GM23338 (cell line): ENCODE results near the gene ID3. TPM values are rescaled to one million over a fixed set of nuclear protein-coding genes. Genes with fewer than 3 reads are reported as not detected.

Experiments used
- ATAC-seq: fragments of 200-7000 bp; cut with Tn5 transposase; 3 replicates; pipeline ENCODE4 v1.9.1; 2020
- DNase-seq: peaks from one replicate; pipeline ENCODE4 v3.0.0-alpha.2; 2015; ENCODE audit warnings: low spot score
- H2AFZ ChIP-seq: fragments of 200-600 bp; sonication (generic); 2 replicates; pipeline ENCODE4 v1.8.0; 2016; ENCODE audit warnings: antibody characterized with exemption, mild to moderate bottlenecking, moderate library complexity
- H3F3A ChIP-seq: fragments of 200-600 bp; sonication (generic); replicated peaks from 2 replicates; pipeline ENCODE4 v1.8.0; 2017; ENCODE audit warnings: antibody characterized with exemption, mixed run types, low read depth
- H3K27ac ChIP-seq: fragments of 200-600 bp; sonication (generic); 2 replicates; pipeline ENCODE4 v1.6.1; 2016; ENCODE audit warnings: low read depth
- H3K27me3 ChIP-seq: fragments of 200-600 bp; sonication (generic); 2 replicates; pipeline ENCODE4 v1.8.0; 2016; ENCODE audit warnings: mild to moderate bottlenecking, mixed run types, moderate library complexity; ENCODE audit not compliant: insufficient read depth
- H3K36me3 ChIP-seq: fragments of 200-600 bp; sonication (generic); 2 replicates; pipeline ENCODE4 v1.8.0; 2016; ENCODE audit warnings: mild to moderate bottlenecking; ENCODE audit not compliant: insufficient read depth
- H3K4me1 ChIP-seq: fragments of 200-600 bp; sonication (generic); 2 replicates; pipeline ENCODE4 v1.8.0; 2016; ENCODE audit warnings: mild to moderate bottlenecking, moderate library complexity; ENCODE audit not compliant: insufficient read depth
- H3K4me2 ChIP-seq: fragments of 200-600 bp; sonication (generic); 2 replicates; pipeline ENCODE4 v1.7.1; 2017; ENCODE audit warnings: mixed run types
- H3K4me3 ChIP-seq: fragments of 200-600 bp; sonication (generic); 2 replicates; pipeline ENCODE4 v1.6.1; 2016; ENCODE audit warnings: mixed run types
- H3K79me2 ChIP-seq: fragments of 200-600 bp; sonication (generic); replicated peaks from 2 replicates; pipeline ENCODE4 v1.8.0; 2017; ENCODE audit warnings: mild to moderate bottlenecking; ENCODE audit not compliant: insufficient read depth
- H3K9me2 ChIP-seq: fragments of 200-600 bp; sonication (generic); 2 replicates; pipeline ENCODE4 v1.8.0; 2017; ENCODE audit not compliant: insufficient read depth
- H4K20me1 ChIP-seq: fragments of 200-600 bp; sonication (generic); replicated peaks from 2 replicates; pipeline ENCODE4 v1.8.0; 2017; ENCODE audit warnings: mild to moderate bottlenecking; ENCODE audit not compliant: insufficient read depth
- H3K27ac Mint-ChIP-seq: 2 replicates; pipeline ENCODE4 v1.8.0; 2020; ENCODE audit warnings: inconsistent platforms, mild to moderate bottlenecking, moderate library complexity, mixed read lengths
- H3K27me3 Mint-ChIP-seq: 3 replicates; pipeline ENCODE4 v1.8.0; 2022; ENCODE audit warnings: low read depth, mild to moderate bottlenecking, moderate library complexity, mixed read lengths, inconsistent platforms; ENCODE audit not compliant: insufficient read depth, poor library complexity
- H3K36me3 Mint-ChIP-seq: 3 replicates; pipeline ENCODE4 v1.8.0; 2021; ENCODE audit warnings: low read depth, mild to moderate bottlenecking, inconsistent platforms, moderate library complexity, mixed read lengths
- H3K4me1 Mint-ChIP-seq: 3 replicates; pipeline ENCODE4 v1.8.0; 2020; ENCODE audit warnings: mild to moderate bottlenecking, inconsistent platforms, mixed read lengths
- H3K4me3 Mint-ChIP-seq: 3 replicates; pipeline ENCODE4 v1.8.0; 2021; ENCODE audit warnings: moderate library complexity, mild to moderate bottlenecking, inconsistent platforms, mixed read lengths
- H3K9me3 Mint-ChIP-seq: 3 replicates; pipeline ENCODE4 v1.8.0; 2020; ENCODE audit warnings: moderate library complexity, mild to moderate bottlenecking, inconsistent platforms, mixed read lengths
- CREB1 ChIP-seq: fragments of 250-450 bp; sonication (Bioruptor Pico); IDR thresholded peaks from 2 replicates; pipeline ENCODE4 v1.5.0; 2020; ENCODE audit warnings: low read depth, mild to moderate bottlenecking, moderate library complexity
- ETS1 ChIP-seq: IDR thresholded peaks from 2 replicates; pipeline ENCODE4 v1.6.1; 2016; ENCODE audit warnings: antibody characterized with exemption
- EZH2 ChIP-seq: fragments of 200-600 bp; sonication (generic); IDR thresholded peaks from one replicate; pipeline ENCODE4 v1.8.0; 2017; ENCODE audit warnings: antibody characterized with exemption, mild to moderate bottlenecking, low read depth; ENCODE audit not compliant: unreplicated experiment
- EZH2phosphoT487 ChIP-seq: fragments of 200-600 bp; sonication (generic); IDR thresholded peaks from one replicate; pipeline ENCODE4 v1.8.1; 2018; ENCODE audit warnings: antibody characterized with exemption; ENCODE audit not compliant: unreplicated experiment
- NANOG ChIP-seq: IDR thresholded peaks from 2 replicates; pipeline ENCODE4 v1.6.1; 2016; ENCODE audit warnings: antibody characterized with exemption, borderline replicate concordance
- POLR2AphosphoS5 ChIP-seq: IDR thresholded peaks from 2 replicates; pipeline ENCODE4 v1.6.1; 2016; ENCODE audit warnings: antibody characterized with exemption, low read depth
- STAT1 ChIP-seq: IDR thresholded peaks from one replicate; pipeline ENCODE4 v1.6.1; 2016; ENCODE audit warnings: antibody characterized with exemption; ENCODE audit not compliant: unreplicated experiment
- ZNF114 ChIP-seq: fragments of 250-450 bp; sonication (Bioruptor Pico); IDR thresholded peaks from 2 replicates; pipeline ENCODE4 v1.5.0; 2020; ENCODE audit warnings: mild to moderate bottlenecking, moderate library complexity
- ZNF331 ChIP-seq: fragments of 250-450 bp; sonication (Bioruptor Pico); IDR thresholded peaks from 2 replicates; pipeline ENCODE4 v1.5.0; 2020; ENCODE audit warnings: low read depth, mild to moderate bottlenecking, moderate library complexity
- ZNF462 ChIP-seq: fragments of 250-450 bp; sonication (Bioruptor Pico); IDR thresholded peaks from 2 replicates; pipeline ENCODE4 v1.5.0; 2020; ENCODE audit warnings: mild to moderate bottlenecking, moderate library complexity
- polyA plus RNA-seq: library from polyadenylated mRNA; unstranded; fragments of >200 nt; fragmentation: Nextera tagmentation; extraction: Ambion mirVana; gene quantifications from 2 replicates; pipeline ENCODE4 v1.2.1, GENCODE V29; 2016
- total RNA-seq: library from RNA; depleted of rRNA; stranded (reverse); fragments of >200 nt; shearing (Covaris generic); gene quantifications from 2 replicates; pipeline ENCODE4 v1.2.3, GENCODE V29; 2014
- TF ChIP-seq, protein P1 (sequence below), 2 experiments: fragments of 200-600 bp in 1 of 2; sonication (generic) in 1 of 2; conservative IDR thresholded peaks; 2 replicates each; pipeline versions ENCODE4 v1.5.1 to v1.6.1; 2016 to 2017; ENCODE audit warnings: antibody characterized with exemption in 2 of 2, low read depth in 2 of 2, mild to moderate bottlenecking in 2 of 2, moderate library complexity in 1 of 2

ID3 gene
- total and polyA plus RNA-seq, 2 experiments from 2014 or later = 164 to 345 TPM

- Mint-ChIP-seq H3K27ac (no peak overlapping the region), H3K9me3 (no peaks in the 10 kb centered on the region; the same call in 2 of the 3 replicates), H3K4me1 (peaks cover 59% of the 10 kb centered on the region), H3K27me3 (peaks cover 21% of the 10 kb centered on the region), H3K4me3 (no peak overlapping the region; the same call in 2 of the 3 replicates), H3K36me3 (no peaks in the 10 kb centered on the region; the same call in 2 of the 3 replicates)
- peaks cover 30% of the 10 kb centered on the region for H3K27me3 ChIP-seq
- no peak overlapping the region for H3K4me3 ChIP-seq
- ATAC-seq (no peak), DNase-seq (no peak)
- no peak overlapping the region for H3K4me2 ChIP-seq
- H3K36me3 ChIP-seq = no peaks in the 10 kb centered on the region
- no peaks in the 10 kb centered on the region for H3K79me2 ChIP-seq
- H3K4me1 ChIP-seq = peaks cover 38% of the 10 kb centered on the region
- peak overlapping the region; percentile 39; the same call in 1 of the 2 replicates for H3K27ac ChIP-seq
- no peaks in the 10 kb centered on the region for H3K9me2 ChIP-seq
- H3F3A ChIP-seq = peaks cover 7% of the 10 kb centered on the region; the same call in 1 of the 2 replicates
- H4K20me1 ChIP-seq = no peaks in the 10 kb centered on the region
- H2AFZ ChIP-seq = no peak overlapping the region
- TF ChIP-seq ZNF114 (CRISPR knock-in tag) (no peak), ZNF331 (CRISPR knock-in tag) (no peak), STAT1 (no peak), ETS1 (no peak)
- TF ChIP-seq, protein P1, sequence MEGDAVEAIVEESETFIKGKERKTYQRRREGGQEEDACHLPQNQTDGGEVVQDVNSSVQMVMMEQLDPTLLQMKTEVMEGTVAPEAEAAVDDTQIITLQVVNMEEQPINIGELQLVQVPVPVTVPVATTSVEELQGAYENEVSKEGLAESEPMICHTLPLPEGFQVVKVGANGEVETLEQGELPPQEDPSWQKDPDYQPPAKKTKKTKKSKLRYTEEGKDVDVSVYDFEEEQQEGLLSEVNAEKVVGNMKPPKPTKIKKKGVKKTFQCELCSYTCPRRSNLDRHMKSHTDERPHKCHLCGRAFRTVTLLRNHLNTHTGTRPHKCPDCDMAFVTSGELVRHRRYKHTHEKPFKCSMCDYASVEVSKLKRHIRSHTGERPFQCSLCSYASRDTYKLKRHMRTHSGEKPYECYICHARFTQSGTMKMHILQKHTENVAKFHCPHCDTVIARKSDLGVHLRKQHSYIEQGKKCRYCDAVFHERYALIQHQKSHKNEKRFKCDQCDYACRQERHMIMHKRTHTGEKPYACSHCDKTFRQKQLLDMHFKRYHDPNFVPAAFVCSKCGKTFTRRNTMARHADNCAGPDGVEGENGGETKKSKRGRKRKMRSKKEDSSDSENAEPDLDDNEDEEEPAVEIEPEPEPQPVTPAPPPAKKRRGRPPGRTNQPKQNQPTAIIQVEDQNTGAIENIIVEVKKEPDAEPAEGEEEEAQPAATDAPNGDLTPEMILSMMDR (conservative IDR thresholded peaks at IDR 0.05; ENCODE audit: low read depth in 2 of 2) = no peak
Measured at GRCh38 chr1:23565776-23566175, 6.5 kb upstream of the ID3 start.

- Histone ChIP-seq H3K4me1 (peaks cover 48% of the 10 kb centered on the region), H3K79me2 (no peaks in the 10 kb centered on the region), H3K4me3 (no peak overlapping the region), H3K9me2 (no peaks in the 10 kb centered on the region), H4K20me1 (no peaks in the 10 kb centered on the region), H3K36me3 (no peaks in the 10 kb centered on the region), H3K4me2 (no peak overlapping the region), H3K27ac (no peak overlapping the region), H2AFZ (no peak overlapping the region), H3K27me3 (peaks cover 31% of the 10 kb centered on the region), H3F3A (peaks cover 10% of the 10 kb centered on the region)
- H3K27me3 Mint-ChIP-seq = peaks cover 20% of the 10 kb centered on the region
- peaks cover 66% of the 10 kb centered on the region for H3K4me1 Mint-ChIP-seq
- H3K9me3 Mint-ChIP-seq = no peaks in the 10 kb centered on the region; the same call in 2 of the 3 replicates
- H3K4me3 Mint-ChIP-seq = no peak overlapping the region
- H3K27ac Mint-ChIP-seq = peak overlapping the region; percentile 62; the same call in 1 of the 2 replicates
- no peaks in the 10 kb centered on the region; the same call in 2 of the 3 replicates for H3K36me3 Mint-ChIP-seq
- no peak for ATAC-seq
- DNase-seq = no peak
- TF ChIP-seq EZH2phosphoT487 = no peak
- TF ChIP-seq ZNF331 (CRISPR knock-in tag) = no peak
- TF ChIP-seq POLR2AphosphoS5 = no peak
- TF ChIP-seq EZH2 = no peak
- no peak for TF ChIP-seq ZNF114 (CRISPR knock-in tag)
- no peak for TF ChIP-seq STAT1
- TF ChIP-seq CREB1 (CRISPR knock-in tag) = no peak
- no peak for TF ChIP-seq NANOG
- no peak for TF ChIP-seq ETS1
- TF ChIP-seq ZNF462 (CRISPR knock-in tag) = no peak
Measured at GRCh38 chr1:23564529-23565122, 5.3 kb upstream of the ID3 start.
